Mesenteric fat pad (tissue), 1 donor: ENCODE data around the gene PEAR1. TPM values are rescaled to one million over a fixed set of nuclear protein-coding genes. Genes with fewer than 3 reads are reported as not detected.

Experiments
- DNase-seq: peaks from one replicate; pipeline ENCODE4 v3.0.0-alpha.2; 2020; ENCODE audit warnings: low spot score
- long read RNA-seq: library from polyadenylated mRNA; unstranded; transcript quantifications from one replicate; pipeline ENCODE4 v2.0.0, GENCODE V29; 2020
- total RNA-seq: library from RNA; stranded (reverse); fragmentation: NEBNext Ultra II Directional; extraction: Animal tissue kit (Norgen Biotek cat#: 25700); gene quantifications from one replicate; pipeline ENCODE4 v1.2.1, GENCODE V29; 2021
- donor health status: DM: yes; HTN: yes; CAD: no.

Gene PEAR1, protein sequence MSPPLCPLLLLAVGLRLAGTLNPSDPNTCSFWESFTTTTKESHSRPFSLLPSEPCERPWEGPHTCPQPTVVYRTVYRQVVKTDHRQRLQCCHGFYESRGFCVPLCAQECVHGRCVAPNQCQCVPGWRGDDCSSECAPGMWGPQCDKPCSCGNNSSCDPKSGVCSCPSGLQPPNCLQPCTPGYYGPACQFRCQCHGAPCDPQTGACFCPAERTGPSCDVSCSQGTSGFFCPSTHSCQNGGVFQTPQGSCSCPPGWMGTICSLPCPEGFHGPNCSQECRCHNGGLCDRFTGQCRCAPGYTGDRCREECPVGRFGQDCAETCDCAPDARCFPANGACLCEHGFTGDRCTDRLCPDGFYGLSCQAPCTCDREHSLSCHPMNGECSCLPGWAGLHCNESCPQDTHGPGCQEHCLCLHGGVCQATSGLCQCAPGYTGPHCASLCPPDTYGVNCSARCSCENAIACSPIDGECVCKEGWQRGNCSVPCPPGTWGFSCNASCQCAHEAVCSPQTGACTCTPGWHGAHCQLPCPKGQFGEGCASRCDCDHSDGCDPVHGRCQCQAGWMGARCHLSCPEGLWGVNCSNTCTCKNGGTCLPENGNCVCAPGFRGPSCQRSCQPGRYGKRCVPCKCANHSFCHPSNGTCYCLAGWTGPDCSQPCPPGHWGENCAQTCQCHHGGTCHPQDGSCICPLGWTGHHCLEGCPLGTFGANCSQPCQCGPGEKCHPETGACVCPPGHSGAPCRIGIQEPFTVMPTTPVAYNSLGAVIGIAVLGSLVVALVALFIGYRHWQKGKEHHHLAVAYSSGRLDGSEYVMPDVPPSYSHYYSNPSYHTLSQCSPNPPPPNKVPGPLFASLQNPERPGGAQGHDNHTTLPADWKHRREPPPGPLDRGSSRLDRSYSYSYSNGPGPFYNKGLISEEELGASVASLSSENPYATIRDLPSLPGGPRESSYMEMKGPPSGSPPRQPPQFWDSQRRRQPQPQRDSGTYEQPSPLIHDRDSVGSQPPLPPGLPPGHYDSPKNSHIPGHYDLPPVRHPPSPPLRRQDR
- 17.7 TPM for total RNA-seq
- long read RNA-seq, partial matches to known transcripts: 8 of 13 reads
- long read RNA-seq, other reads (novel, unspliced or antisense): 5 of 13 reads

DNA sequence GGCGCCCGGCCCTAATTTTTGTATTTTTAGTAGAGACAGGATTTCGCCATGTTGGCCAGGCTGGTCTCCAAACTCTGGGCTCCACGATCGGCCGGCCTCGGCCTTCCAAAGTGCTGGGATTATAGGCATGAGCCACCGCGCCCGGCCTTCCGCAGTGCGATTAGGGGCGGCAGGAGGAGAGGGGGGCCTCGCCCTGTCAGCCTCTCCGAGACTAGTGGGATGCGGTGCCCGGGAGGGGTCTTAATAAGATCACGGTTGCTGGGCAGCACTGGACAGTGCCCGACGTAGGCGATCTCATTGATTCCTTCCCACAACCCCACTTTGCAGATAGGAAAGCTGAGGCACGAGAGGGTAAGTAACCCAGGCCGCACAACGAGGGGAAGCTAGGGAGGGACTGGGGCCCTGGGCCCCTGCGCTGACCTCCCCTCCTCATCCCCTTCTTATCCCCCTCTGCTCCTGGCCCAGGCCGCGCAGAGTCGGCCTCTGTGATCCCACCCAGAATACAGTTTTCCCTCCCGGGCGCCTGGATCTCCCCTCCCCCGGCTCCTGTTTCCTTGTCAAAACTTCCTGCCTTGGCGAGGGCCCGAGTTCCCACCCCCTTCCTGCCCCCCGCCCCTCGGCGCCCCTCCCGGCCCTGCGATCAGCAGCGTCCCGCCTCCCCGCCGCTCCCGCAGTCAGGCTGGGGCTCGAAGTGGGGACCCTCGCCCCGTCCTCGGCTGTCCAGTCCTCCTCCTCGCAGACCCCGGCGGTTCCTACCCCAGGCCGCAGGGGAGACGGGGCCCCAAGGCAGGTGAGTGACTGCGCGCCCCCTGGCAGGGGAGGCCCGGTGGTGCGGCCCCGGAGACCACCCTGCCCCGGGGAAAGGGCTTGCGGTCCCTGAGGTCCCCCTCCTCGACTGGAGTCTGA, at the start of gene PEAR1:
Gene PEAR1, plus strand, starts transcription at position 671 of the 906 bp plus-strand sequence. CDS start 10,209 bp downstream, outside the sequence.
- DNase-seq: no peak

DNA sequence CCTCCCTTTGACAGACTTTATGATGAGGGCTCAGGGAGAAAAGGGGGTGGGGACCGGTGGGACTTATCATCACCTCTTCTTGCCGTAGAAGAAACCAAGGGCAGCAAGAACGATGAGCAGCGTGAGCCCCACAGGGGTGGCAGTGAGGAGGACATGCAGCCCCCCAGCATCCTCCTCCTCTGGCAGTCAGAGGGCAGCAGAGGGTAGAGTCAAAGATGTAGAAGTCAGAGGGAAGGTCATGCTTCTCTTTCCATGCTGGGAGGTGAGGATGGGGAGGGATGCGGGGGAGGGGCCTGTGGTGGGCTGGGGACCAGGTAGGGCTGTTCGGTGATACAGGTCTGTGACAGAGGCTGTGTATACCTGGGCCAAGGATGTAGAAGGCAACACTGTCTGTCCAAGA, 49.4 kb upstream of the PEAR1 start:
- DNase-seq: no peak

DNA sequence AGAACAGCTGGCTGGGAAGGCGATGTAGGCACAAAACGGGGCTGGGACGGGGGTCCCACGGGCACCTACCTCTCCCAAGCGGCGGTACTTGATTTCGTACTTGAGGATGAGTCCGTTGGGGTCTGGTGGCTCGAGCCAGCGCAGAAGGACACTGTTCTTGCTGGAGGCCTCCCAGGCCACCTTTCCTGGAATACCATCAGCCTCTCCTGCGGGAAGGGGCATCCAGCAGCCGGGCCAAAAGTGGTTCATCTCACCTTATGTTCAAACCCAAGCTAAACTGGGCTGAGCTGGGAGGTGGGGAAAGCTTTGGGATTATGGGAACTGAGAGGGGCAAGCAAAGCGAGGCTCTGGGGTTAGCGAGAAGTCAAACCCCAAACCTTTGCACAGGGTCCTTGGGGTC, 48.9 kb upstream of the PEAR1 start:
- no peak for DNase-seq

DNA sequence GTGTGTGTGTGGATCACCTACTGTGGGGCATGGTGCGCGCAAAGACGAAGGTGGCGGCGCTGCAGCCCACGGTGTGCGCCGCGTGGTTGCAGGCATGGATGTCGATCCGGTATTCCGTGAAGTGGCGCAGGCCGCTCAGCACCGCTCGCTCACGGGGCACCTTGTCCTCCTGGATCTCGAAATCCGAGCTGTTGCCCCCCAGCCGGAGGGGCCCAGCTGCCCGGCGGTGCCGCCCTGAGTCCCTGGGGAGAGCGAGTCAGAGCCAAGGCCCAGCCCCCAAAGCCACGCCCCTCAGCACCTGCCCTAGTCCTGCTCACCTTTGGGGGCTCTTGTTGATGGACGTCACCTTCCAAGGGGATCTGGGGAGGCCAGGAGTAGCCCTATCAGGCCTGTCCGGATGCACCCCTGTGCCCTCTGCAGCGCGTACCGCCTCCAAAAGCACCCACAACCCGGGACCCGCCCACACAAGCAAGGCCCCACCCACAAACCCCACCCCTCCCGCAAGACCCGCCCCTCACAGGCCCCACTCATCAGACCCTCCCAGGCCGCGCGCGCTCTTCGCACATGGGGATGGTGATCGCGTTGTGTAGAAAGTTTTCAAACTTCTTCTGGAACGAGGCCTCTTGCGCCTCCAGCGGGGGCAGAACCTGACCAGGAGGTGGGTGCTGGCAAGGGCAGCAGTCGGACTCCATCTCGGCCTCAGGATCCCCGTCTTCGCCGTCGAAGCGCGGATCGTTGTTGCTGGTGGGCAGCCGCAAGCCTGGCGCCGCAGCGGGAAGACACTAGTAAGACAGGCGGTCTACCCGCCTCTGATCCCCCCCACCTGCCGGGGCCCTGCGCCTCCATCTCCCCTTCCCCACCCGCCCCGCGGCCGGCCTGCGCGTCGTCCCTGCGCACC, 48.2 kb upstream of the PEAR1 start:
- DNase-seq: no peak

DNA sequence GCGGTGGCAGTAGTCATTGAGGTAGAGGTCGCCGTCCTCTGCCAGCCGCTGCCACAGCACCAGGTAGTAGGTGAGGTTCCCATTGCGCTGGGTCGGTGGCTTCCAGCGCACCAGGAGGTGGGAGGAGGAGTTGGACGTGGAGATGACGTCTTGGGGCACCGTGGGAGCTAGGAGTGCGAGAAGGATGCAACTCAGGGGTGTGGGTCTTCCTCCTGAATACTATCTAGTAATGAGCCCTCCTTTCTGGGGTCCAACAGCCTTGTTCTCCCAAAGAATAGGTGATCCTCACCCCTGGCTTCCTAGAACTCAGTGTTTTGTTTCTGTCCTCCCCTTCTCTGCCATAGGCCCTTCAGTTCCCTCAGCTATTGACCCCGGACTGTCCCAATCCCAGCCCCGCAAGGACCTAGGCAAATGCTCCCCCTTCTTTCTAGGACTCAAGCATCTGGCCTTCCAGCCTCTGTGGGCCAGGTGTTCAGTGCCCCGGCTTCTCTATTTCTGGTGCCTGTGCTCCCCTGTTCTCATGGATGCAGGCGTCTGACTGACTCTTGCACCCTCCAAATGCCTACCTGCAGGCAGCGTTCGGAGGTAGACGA, 47.5 kb upstream of the PEAR1 start:
- no peak for DNase-seq

DNA sequence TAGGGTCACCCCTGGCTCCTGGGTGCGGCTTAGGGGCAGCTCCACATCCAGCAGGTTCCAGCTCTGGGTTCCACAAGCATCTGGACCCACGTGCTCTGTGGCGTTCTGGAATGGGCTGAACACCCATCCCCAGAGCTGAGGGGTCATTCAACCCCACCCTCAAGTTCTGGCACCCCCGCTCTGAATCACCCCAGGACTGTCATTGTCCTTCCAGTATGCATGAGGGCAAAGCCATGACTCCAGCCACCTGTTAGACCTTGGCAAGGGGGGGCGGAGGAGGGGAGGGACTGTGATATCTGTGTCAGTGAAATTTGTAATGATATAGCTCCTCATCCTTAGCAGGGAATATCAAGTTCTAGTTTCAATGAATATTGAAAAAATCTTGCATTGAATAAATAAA, 46.9 kb upstream of the PEAR1 start:
- no peak for DNase-seq

DNA sequence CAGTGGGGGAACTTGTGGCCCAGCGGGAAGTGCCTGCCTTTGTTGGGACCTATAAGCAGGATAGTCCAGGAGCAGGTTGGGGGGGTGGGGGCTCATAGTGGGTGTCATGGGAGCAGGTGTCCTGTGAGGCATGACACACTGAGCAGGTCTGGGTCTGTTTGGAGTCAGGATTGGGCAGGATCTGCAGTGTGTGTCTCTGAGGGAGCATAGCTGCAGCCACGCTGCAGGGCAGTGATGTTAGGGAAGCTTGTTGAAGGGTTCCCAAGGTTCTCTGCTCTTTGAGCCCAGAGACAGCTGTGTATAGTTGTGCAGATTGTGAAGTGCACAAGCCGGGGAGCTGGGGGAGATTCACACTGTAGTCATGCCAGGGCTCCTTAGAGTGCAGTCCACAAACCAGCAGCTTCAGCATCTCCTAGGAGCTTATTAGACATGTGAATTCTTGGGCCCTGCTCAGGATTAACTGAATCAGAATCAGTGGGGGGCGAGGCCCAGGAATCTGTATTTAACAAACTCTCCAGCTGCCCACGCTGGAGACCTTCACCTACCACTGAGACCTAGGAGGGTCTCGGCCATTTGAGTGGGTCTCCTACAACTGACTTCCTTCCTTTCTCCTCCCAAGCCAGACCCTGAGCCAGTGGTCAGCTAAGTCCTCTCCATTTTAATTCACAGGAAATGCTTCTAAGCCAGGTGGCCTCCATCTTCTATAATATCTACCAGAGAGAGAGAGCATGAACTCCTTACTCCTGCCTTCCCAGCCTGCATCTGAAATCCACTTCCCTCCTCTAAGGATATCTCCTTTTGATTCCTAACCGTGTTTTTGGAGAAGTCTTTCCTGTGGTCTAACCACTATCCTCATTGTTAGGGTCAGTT, 45.7 kb upstream of the PEAR1 start:
- DNase-seq: no peak

DNA sequence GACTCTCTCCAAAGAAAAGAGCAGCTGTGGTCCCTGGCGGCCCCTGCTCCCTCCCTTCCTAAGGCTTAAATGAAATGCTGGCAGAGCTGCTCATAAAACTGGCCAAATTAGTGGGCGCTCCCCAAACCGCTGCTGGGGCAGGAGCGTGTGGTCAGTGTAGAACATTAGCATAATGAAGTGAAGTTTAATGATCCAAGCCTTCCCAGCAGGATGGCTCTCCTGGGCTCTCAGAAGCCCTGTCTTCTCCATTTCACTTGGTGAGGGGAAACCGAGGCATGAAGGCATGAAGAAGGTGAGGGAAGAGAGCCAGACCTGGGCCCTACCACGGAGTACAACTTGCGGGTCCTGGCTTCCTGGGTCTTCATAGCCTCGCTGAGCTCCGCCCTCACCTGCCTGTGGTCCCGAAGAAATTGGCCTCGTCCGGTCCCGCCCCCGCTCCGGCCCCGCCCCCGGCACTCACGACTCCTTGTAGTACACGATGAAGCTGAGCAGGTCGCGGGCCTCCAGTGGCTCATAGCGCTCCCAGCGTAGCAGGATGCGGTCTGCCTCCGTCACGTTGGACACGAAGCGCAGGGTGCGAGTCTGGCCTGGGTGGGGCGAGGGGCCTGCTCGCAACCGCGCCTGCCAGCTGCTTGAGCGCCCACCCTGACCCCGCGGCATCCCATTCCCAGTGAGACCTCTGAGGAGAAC, 44.9 kb upstream of the PEAR1 start:
- no peak for DNase-seq

DNA sequence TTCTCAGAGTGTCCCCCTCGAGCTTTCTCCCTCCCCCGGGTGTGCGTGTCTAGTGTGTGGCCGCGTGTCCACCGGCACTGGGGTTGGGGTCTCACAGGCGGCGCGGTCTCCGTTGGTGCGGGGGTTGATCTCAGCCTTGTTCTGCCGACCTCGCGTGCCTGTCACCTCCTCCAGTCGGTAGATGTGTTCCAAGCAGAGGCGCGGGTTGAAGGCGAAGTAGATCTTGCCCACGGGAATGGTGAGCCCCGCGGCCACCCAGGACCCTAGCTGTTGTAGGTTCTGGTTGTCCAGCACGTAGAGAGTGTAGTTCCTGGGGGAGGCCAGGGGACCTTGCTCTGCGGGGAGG, 44.4 kb upstream of the PEAR1 start:
- DNase-seq: no peak

DNA sequence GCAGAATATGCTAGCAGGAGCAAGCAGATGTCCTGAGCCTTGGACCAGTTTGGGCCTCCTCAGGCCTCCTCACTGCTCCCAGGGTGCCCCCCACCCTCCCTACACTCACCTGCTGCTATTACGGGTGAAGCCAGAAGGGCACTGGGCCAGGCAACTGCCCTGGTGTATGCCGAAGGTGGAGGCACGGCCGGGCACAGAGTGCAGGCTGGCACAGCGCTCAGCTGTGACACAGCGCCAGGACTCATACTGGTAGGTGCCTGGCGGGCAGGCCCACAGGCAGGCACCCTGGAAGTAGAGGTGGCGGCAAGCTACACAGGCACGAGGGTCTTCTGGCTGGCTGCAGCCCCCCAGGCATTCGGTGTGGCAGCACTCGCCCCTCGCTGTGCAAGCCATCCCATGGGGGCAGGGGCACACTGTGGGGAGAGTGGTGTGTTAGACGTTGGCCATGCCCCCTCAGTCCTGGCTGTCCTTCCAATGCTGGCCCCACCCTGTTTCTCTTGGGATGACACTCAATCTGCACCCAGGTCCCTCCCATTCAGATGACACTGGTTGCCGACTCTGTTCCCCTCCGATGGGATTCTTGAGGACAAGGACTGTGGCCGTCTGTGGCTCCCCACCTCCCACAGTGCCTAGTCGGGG, 41.6 kb upstream of the PEAR1 start:
- DNase-seq: no peak

DNA sequence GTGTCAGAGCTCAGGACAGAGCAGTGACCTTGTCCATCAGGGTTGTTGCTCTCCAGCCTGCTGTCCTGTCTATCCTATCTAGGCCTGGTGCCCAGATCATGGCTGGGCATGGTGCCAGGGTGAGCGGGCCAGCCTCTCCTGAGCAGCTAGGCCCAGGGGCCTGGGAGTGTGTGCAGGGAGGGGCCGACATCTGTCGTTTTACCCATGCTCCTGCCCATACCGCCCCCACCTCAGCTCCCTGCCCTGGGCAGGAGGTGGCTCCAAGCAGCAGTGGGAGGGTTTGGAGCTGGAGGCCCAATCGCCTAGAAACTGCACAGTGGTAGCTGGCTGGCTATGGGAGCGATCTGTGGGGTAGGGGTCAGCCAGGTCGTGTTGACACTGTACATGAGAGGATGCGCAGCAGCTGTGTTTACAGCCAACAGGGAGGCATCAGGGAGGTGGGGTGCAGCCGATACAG, 41.1 kb upstream of the PEAR1 start:
- DNase-seq: no peak

DNA sequence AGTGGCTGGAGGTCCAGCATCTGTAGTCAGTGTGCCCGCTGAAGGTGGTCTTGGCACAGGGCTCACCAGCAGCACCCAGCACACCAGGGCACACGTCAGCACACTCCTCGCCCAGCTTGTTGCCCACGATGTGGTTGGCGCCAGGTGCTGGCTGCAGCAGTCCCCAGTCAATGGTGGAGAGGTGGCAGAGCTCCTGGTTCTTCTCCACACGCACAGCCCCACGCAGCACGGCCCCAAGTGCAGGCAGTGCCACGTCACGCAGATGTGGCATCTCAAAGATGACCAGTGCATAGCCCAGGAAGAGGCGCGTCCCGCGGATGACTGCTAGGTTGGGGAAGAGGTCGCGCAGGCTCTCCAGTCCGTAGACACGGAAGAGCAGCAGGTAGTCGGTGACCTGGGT, 39.8 kb upstream of the PEAR1 start:
- DNase-seq: no peak

DNA sequence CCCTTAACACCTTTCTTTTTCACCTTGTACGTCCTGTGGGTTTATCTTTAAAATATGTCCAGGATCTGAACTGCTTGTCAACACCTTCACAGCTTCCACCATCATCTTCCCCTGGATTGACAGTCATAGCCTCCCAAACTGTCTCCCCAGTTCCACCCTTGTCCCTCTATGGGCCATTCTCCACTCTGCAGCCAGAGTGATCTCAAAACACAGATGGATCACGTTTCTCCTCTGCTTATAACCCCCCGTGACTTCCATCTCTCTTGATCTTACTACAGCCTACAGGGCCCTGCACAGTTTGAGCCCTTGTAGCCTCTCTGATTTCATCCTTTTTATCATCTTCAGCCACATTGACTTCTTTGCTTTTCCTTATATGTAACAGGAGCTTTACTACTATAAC, 38.9 kb upstream of the PEAR1 start:
- DNase-seq: no peak

DNA sequence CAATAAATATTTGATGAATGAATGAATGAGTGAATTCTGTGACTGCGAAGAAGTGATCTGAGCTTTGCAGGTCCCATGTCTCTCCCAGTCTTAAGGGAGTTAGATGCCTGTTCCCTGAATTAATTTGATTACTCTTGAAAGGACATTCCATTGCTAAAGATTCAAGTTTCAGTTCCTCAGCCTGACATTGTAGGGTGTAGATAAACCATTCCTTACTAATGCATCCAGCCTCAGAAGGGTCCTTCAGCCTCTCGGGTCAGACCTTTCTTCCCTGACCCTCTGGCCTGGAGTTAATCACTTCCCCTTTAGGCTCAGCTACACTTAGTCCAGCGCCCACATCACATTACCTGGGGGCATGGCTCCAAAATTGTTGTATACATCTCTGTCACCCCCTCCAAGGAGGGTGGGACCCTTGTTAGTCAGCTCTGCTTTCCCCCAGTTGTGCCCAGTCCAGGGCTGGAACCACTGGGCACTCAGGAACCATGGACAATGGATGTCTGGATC, 37.2 kb upstream of the PEAR1 start:
- no peak for DNase-seq

DNA sequence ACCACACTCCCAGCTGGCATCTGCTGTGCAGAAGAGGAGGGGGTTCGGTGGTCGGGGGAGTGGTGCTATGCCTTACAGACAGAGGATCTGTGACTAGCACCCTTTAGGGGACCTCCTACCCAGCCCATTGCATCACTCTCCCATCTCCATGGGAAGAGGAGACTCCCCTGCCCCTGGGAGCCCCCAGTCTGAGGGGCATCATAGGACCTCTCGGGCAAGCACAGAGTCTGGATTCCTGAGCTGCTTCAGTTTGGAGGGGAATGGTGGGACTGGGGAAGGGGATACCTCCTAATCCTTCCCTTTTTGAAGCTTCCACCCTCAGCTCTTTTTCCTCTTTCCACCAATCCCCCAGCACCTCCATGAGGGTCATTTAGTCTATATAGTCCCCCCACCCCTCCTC, 36.0 kb upstream of the PEAR1 start:
- no peak for DNase-seq

DNA sequence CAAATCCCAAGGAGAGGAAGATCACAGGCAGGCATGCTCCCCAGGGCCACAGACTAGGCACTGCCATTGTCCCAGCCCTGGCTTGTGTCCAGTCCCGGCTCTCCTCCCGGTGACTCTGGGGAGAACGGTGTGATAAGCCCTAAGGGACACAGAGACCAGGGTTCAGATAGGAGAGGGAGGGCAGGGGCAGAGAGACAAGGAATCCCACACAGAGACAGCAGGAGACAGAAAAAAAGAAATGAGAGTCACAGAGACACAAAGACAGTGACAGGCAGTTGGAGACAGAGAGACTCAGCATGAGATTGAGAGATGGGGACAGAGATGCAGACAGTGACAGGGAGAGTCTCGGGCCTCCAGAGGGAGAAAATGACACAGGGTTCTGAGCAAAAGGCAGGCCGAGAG, 35.0 kb upstream of the PEAR1 start:
- DNase-seq: no peak

DNA sequence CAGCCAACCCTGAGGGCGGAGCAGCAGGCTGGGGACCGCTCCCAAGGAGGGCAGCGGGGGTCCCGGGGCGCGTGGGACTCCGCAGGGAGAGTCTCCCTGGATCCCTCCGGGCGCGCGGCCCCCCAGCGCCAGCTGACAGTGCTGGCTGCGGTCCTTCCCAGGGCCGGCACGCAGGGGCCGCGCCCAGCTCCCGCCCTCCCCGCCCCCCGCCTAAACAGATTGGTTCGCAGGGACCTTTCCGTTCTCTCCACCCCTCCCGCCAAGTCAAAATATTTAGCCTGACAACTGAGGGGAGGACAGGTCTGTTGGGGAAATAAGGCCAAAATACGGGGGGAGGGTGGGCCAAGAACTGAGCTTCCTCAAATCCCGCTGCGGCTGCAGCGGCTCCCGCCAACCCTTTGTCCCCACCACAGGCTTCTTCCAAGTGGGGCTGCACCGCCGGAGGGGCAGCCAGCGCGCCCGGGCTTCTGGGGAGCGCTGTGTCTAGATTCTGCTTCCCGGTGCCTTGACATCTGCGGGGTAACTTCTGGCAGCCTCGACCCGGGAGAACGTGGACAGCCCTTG, 34.5 kb upstream of the PEAR1 start, which contains the start of gene INSRR:
Gene INSRR, minus strand, starts transcription at position 159 of the 564 bp plus-strand sequence. CDS start 496 bp downstream, outside the sequence.
- no peak for DNase-seq
